ENCODE measurements around the gene KNCN.

GRCh38 chr1:46585312-46585938 is 34.0 kb upstream of the KNCN start:
- TF ChIP-seq, protein P1, sequence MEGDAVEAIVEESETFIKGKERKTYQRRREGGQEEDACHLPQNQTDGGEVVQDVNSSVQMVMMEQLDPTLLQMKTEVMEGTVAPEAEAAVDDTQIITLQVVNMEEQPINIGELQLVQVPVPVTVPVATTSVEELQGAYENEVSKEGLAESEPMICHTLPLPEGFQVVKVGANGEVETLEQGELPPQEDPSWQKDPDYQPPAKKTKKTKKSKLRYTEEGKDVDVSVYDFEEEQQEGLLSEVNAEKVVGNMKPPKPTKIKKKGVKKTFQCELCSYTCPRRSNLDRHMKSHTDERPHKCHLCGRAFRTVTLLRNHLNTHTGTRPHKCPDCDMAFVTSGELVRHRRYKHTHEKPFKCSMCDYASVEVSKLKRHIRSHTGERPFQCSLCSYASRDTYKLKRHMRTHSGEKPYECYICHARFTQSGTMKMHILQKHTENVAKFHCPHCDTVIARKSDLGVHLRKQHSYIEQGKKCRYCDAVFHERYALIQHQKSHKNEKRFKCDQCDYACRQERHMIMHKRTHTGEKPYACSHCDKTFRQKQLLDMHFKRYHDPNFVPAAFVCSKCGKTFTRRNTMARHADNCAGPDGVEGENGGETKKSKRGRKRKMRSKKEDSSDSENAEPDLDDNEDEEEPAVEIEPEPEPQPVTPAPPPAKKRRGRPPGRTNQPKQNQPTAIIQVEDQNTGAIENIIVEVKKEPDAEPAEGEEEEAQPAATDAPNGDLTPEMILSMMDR (IDR thresholded peaks at IDR 0.05 in 2 of 3, conservative IDR thresholded peaks at IDR 0.05 in 1 of 3; ENCODE audit: control insufficient read depth in 2 of 3, extremely low read depth in 1 of 3, insufficient read depth in 1 of 3, low read depth in 3 of 3, low read length in 3 of 3), result no peak
- no peak for TF ChIP-seq PBX3 (IDR thresholded peaks at IDR 0.05; ENCODE audit: insufficient replicate concordance, low read depth, low read length)
- no peak for TF ChIP-seq BRCA1 (IDR thresholded peaks at IDR 0.05; ENCODE audit: low read depth, low read length)
- TF ChIP-seq MEF2A (IDR thresholded peaks at IDR 0.05; ENCODE audit: insufficient read depth, low read depth, low read length), result no peak
- TF ChIP-seq, protein P2, sequence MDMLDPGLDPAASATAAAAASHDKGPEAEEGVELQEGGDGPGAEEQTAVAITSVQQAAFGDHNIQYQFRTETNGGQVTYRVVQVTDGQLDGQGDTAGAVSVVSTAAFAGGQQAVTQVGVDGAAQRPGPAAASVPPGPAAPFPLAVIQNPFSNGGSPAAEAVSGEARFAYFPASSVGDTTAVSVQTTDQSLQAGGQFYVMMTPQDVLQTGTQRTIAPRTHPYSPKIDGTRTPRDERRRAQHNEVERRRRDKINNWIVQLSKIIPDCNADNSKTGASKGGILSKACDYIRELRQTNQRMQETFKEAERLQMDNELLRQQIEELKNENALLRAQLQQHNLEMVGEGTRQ (IDR thresholded peaks at IDR 0.05; ENCODE audit: borderline replicate concordance, low read depth, low read length), result no peak
